HG03442 (cell line): Measurements from ENCODE around the gene TAF1D.
"Not testable (repeated sequence)": the region's sequence is repeated elsewhere in the genome, so short reads cannot be mapped to it uniquely, and the experiment has no call there.

Experiments used
- ATAC-seq: cut with Tn5 transposase; IDR thresholded peaks from one replicate; pipeline ENCODE4 v1.9.1; 2021; ENCODE audit warnings: mild to moderate bottlenecking, moderate library complexity; ENCODE audit not compliant: unreplicated experiment

The TAF1D gene

GRCh38 chr11:93751001-93751400, 9.7 kb upstream of the TAF1D start:
- ATAC-seq, result no peak

GRCh38 chr11:93747122-93747521, 5.8 kb upstream of the TAF1D start:
- peak; percentile 71 for ATAC-seq

- ATAC-seq, result no peak
These were observed 4.8 kb upstream of the TAF1D start for GRCh38 chr11:93746101-93746500.

- ATAC-seq, result not testable (repeated sequence)
These were observed 3.9 kb upstream of the TAF1D start for GRCh38 chr11:93745005-93745755.

- ATAC-seq, result no peak
These were observed 3.3 kb upstream of the TAF1D start for GRCh38 chr11:93744669-93745004.

GRCh38 chr11:93743291-93743690, 2.0 kb upstream of the TAF1D start:
- ATAC-seq, result no peak

GRCh38 chr11:93741882-93742226, 559 bp upstream of the TAF1D start:
- peak; percentile 8 for ATAC-seq

GRCh38 chr11:93740730-93741093, 583 bp downstream of the TAF1D start:
- ATAC-seq, result peak; percentile 29

- peak; percentile 22 for ATAC-seq
These were observed 1.1 kb downstream of the TAF1D start for GRCh38 chr11:93740031-93740729.

GRCh38 chr11:93738647-93739081, 2.6 kb downstream of the TAF1D start:
- ATAC-seq, result no peak

- ATAC-seq, result no peak
These were observed 3.2 kb downstream of the TAF1D start for GRCh38 chr11:93737904-93738612.

- no peak for ATAC-seq
These were observed 5.2 kb downstream of the TAF1D start for GRCh38 chr11:93736129-93736528.

GRCh38 chr11:93735627-93736026, 5.7 kb downstream of the TAF1D start:
- ATAC-seq, result no peak

- ATAC-seq, result no peak
These were observed 6.7 kb downstream of the TAF1D start for GRCh38 chr11:93734427-93735222.

- no peak for ATAC-seq
These were observed 7.8 kb downstream of the TAF1D start for GRCh38 chr11:93733474-93733873.

- ATAC-seq, result no peak
These were observed 8.9 kb downstream of the TAF1D start for GRCh38 chr11:93732237-93732892.

GRCh38 chr11:93730108-93731107, 10.9 kb downstream of the TAF1D start:
- ATAC-seq, result no peak

- ATAC-seq, result no peak
These were observed 12.1 kb downstream of the TAF1D start for GRCh38 chr11:93729129-93729616.

GRCh38 chr11:93728792-93729128, 12.5 kb downstream of the TAF1D start:
- no peak for ATAC-seq
